ENCODE data around the gene HOXC5. TPM values are rescaled to one million over a fixed set of nuclear protein-coding genes. Genes with fewer than 3 reads are reported as not detected.
A peak's percentile ranks its signal among the peaks of the same experiment; 100 is the strongest.

Gene HOXC5
- total RNA-seq, 1 experiment from 2014 or later, result not detected

DNA sequence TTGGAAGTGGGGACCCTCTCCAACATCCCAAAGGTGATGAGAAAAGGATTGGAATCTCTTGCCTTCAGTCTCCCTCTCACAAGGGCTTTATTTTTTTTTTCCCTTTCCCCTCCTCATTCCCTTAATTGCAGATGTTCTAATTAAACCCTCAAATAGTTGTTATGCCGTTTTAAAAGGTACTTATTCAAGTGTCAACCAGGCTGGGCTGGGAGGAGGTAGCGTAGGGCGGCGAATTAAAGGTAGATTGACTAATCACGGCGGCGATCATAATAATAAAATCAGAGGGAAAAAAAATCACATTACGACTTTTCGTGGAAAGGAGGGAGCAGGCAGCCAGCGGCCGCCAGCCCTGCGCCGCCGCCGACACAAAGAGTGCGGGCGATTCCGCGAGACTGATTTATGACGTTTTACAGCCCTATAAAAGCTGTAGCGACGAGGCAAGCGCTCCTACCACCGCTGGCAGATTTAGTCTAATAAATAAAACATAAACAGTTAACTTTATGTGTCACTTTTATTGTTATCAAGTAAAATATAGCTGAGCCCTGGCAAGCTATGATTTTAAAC lies 19.1 kb downstream of the HOXC5 start:
- no peak overlapping the region for H3K27ac Mint-ChIP-seq
- TF ChIP-seq CTCF (conservative IDR thresholded peaks at IDR 0.05), result no peak
- no peak overlapping the region for H4K5ac ChIP-seq (ENCODE audit: insufficient read length, low read depth, low read length)
- H3K4me1 ChIP-seq (ENCODE audit: insufficient read depth, low read length), result no peaks in the 10 kb centered on the region
- no peak overlapping the region for H2BK15ac ChIP-seq (ENCODE audit: low read depth, low read length)
- H3K27me3 Mint-ChIP-seq (ENCODE audit: low read depth), result peaks cover 100% of the 10 kb centered on the region
- no peak overlapping the region for H3K23ac ChIP-seq (ENCODE audit: insufficient read length, low read depth, low read length)
- H3T11ph ChIP-seq (ENCODE audit: low read length), result no peak overlapping the region
- H3K4ac ChIP-seq (ENCODE audit: low read depth, low read length), result no peak overlapping the region
- H3K36me3 Mint-ChIP-seq (ENCODE audit: insufficient read depth in 1 of 3, low read depth in 3 of 3), result no peaks in the 10 kb centered on the region
- no CpG with 5 or more reads among the region's 24 CpGs for WGBS (ENCODE audit: extremely low coverage, insufficient read length, low lambda C conversion rate)
- peaks cover 4% of the 10 kb centered on the region for H3K23me2 ChIP-seq (ENCODE audit: insufficient read length, low read depth, low read length, poor library complexity, severe bottlenecking)
- H3K9me3 Mint-ChIP-seq, result peaks cover 2 to 15% of the 10 kb centered on the region in 2 experiments; a peak in 3 of 5 replicates
- H3K56ac ChIP-seq (ENCODE audit: insufficient read length, low read depth, low read length), result no peak overlapping the region
- no peak overlapping the region for H4K91ac ChIP-seq (ENCODE audit: insufficient read length, low read depth, low read length)
- H2BK20ac ChIP-seq (ENCODE audit: low read depth, low read length, poor library complexity, severe bottlenecking), result no peak overlapping the region
- H3K27ac ChIP-seq (ENCODE audit: insufficient read length, low read depth, low read length), result no peak overlapping the region
- no peak overlapping the region for H3K9ac ChIP-seq (ENCODE audit: extremely low read depth, insufficient read length, low read length)
- H2AK5ac ChIP-seq (ENCODE audit: insufficient read length, low read length), result no peak overlapping the region
- H3K4me1 Mint-ChIP-seq, result peaks cover 11 to 62% of the 10 kb centered on the region in 2 experiments
- peak overlapping the region in 1 of 2 experiments; percentile 8; a peak in 1 of 5 replicates for H3K4me3 Mint-ChIP-seq
- H3K18ac ChIP-seq (ENCODE audit: insufficient read length, low read depth, low read length), result no peak overlapping the region
- no peak overlapping the region for H4K8ac ChIP-seq (replicated peaks; ENCODE audit: insufficient read length, low read depth, low read length)
- no peak overlapping the region for H3K14ac ChIP-seq (ENCODE audit: insufficient read depth, low read length)
- H2BK5ac ChIP-seq (ENCODE audit: insufficient read length, low read length), result no peak overlapping the region
- H3K9me3 ChIP-seq (ENCODE audit: control insufficient read depth, low read depth, low read length), result no peaks in the 10 kb centered on the region
- no peak overlapping the region for H2BK120ac ChIP-seq (ENCODE audit: low read depth, low read length, poor library complexity, severe bottlenecking)
- no peaks in the 10 kb centered on the region for H3K79me1 ChIP-seq (ENCODE audit: insufficient read depth, low read depth, low read length, poor library complexity, severe bottlenecking)
- no peak overlapping the region for H2BK12ac ChIP-seq (ENCODE audit: insufficient read length, low read depth, low read length)
- no peaks in the 10 kb centered on the region for H4K20me1 ChIP-seq (ENCODE audit: control insufficient read depth, insufficient read depth, insufficient read length)
- no peak overlapping the region for H2AFZ ChIP-seq (ENCODE audit: low read length)
- peaks cover 95% of the 10 kb centered on the region for H3K27me3 ChIP-seq (ENCODE audit: insufficient read depth, low read length)
- DNase-seq, result no peak
- no peak overlapping the region for H3K4me2 ChIP-seq (ENCODE audit: insufficient read depth, insufficient read length, low read length)
- no peaks in the 10 kb centered on the region for H3K79me2 ChIP-seq (ENCODE audit: insufficient read depth, low read length)
